GM18951 (cell line): ENCODE measurements around the gene PRUNE1.

Experiments used
- POLR2A ChIP-seq: IDR thresholded peaks from 4 replicates; pipeline ENCODE4 v1.6.1; 2011; ENCODE audit warnings: mild to moderate bottlenecking; ENCODE audit not compliant: insufficient read length, insufficient read depth; ENCODE audit errors: extremely low read depth
- in situ Hi-C: fragments of 300-500 bp; cut with MboI; formaldehyde crosslinking; loops from one replicate; pipeline ENCODE4 v1.12.0; 2022; ENCODE audit warnings: low sequenced_read_pairs, mixed read lengths, inconsistent platforms; ENCODE audit not compliant: unreplicated experiment

Gene PRUNE1

GRCh38 chr1:150972417-150972940 is 35.8 kb upstream of the PRUNE1 start:
- no peak for TF ChIP-seq POLR2A
- in situ Hi-C loops = no loop called here

- TF ChIP-seq POLR2A = no peak
- in situ Hi-C loops = no loop called here
These were observed 34.9 kb upstream of the PRUNE1 start for GRCh38 chr1:150973258-150973835.

- TF ChIP-seq POLR2A = no peak
- in situ Hi-C loops = no loop called here
These were observed 34.2 kb upstream of the PRUNE1 start for GRCh38 chr1:150973836-150974579.

- peak; percentile 66 for TF ChIP-seq POLR2A
- in situ Hi-C loops = no loop called here
These were observed 33.4 kb upstream of the PRUNE1 start, which contains the start of gene CERS2 for GRCh38 chr1:150974580-150975478. CERS2 (minus strand) TSS chr1:150974835; CDS start chr1:150969090, 5,745 bp downstream.

GRCh38 chr1:150976401-150976821 is 31.8 kb upstream of the PRUNE1 start:
- in situ Hi-C loops = no loop called here
- no peak for TF ChIP-seq POLR2A

GRCh38 chr1:150976879-150977694 is 31.2 kb upstream of the PRUNE1 start:
- no peak for TF ChIP-seq POLR2A
- in situ Hi-C loops = no loop called here

- no peak for TF ChIP-seq POLR2A
- in situ Hi-C loops = no loop called here
These were observed 28.9 kb upstream of the PRUNE1 start for GRCh38 chr1:150979092-150980056.

- no peak for TF ChIP-seq POLR2A
- in situ Hi-C loops = no loop called here
These were observed 27.0 kb upstream of the PRUNE1 start for GRCh38 chr1:150981177-150981804.

GRCh38 chr1:150981805-150982712 is 26.2 kb upstream of the PRUNE1 start, which contains the start of gene ANXA9:
ANXA9 (plus strand) TSS chr1:150982292; CDS start chr1:150983106, 814 bp downstream.
- no peak for TF ChIP-seq POLR2A
- in situ Hi-C loops = no loop called here
